H1 (cell line): Measurements from ENCODE around the gene ZNF382. TPM values are rescaled to one million over a fixed set of nuclear protein-coding genes. Genes with fewer than 3 reads are reported as not detected.

Experiments used
- CTCF ChIA-PET: fragments of 300-600 bp; sonication (Branson Sonifier 250); formaldehyde crosslinking; loops from one replicate; lab custom pipeline; 2021; ENCODE audit not compliant: partially characterized antibody; lab: Charles Lee
- POLR2A ChIA-PET: fragments of 300-600 bp; sonication (Branson Sonifier 250); formaldehyde crosslinking; loops from one replicate; lab custom pipeline; 2021; ENCODE audit warnings: inconsistent platforms; ENCODE audit not compliant: partially characterized antibody; lab: Charles Lee
- DNase-seq, 2 experiments: peaks; one replicate each; pipeline versions ENCODE4 v3.0.0 to v3.0.0-alpha.2; 2010 to 2022; ENCODE audit warnings: low spot score in 2 of 2, low read depth in 1 of 2, mixed read lengths in 1 of 2
- FAIRE-seq: peaks from 2 replicates; lab custom pipeline; 2011; peaks lifted over from hg19 to GRCh38; lab: Jason Lieb, UNC
- H2AFZ ChIP-seq: 2 replicates; pipeline ENCODE4 v1.8.1; 2012; ENCODE audit warnings: low read length, inconsistent platforms
- H2AK5ac ChIP-seq: 2 replicates; pipeline ENCODE4 v1.6.1; 2013; ENCODE audit warnings: low read depth, low read length
- H2BK120ac ChIP-seq: replicated peaks from 2 replicates; pipeline ENCODE3; 2013; ENCODE audit warnings: low read depth, low read length, inconsistent platforms
- H2BK12ac ChIP-seq: 2 replicates; pipeline ENCODE4 v1.6.1; 2013; ENCODE audit warnings: low read depth, low read length
- H2BK15ac ChIP-seq: 2 replicates; pipeline ENCODE4 v1.6.1; 2013; ENCODE audit warnings: low read length
- H2BK20ac ChIP-seq: 2 replicates; pipeline ENCODE4 v1.6.1; 2013; ENCODE audit warnings: low read length
- H2BK5ac ChIP-seq: 2 replicates; pipeline ENCODE4 v1.6.1; 2013; ENCODE audit warnings: low read depth, low read length
- H3K14ac ChIP-seq: 2 replicates; pipeline ENCODE4 v1.6.1; 2013; ENCODE audit warnings: inconsistent platforms; ENCODE audit not compliant: insufficient read length
- H3K18ac ChIP-seq: 2 replicates; pipeline ENCODE4 v1.6.1; 2013; ENCODE audit warnings: low read length; ENCODE audit errors: extremely low read depth
- H3K23ac ChIP-seq: 2 replicates; pipeline ENCODE4 v1.6.1; 2013; ENCODE audit warnings: inconsistent platforms; ENCODE audit not compliant: insufficient read length
- H3K23me2 ChIP-seq: 2 replicates; pipeline ENCODE4 v1.6.1; 2013; ENCODE audit warnings: low read depth, low read length
- H3K27ac ChIP-seq: 2 replicates; pipeline ENCODE4 v1.6.1; 2011; ENCODE audit warnings: low read depth, low read length, inconsistent platforms
- H3K27me3 ChIP-seq, 4 experiments: replicated peaks in 1 of 4; 1 replicate in 1 of 4; 2 replicates in 3 of 4; pipeline versions ENCODE4 v1.6.1 to v1.8.1; 2011 to 2013; ENCODE audit warnings: low read length in 3 of 4, mild to moderate bottlenecking in 3 of 4, inconsistent platforms in 2 of 4, mixed read lengths in 2 of 4, moderate library complexity in 1 of 4; ENCODE audit not compliant: control insufficient read depth in 3 of 4, insufficient read depth in 3 of 4; ENCODE audit errors: extremely low read depth in 1 of 4
- H3K36me3 ChIP-seq, 4 experiments: 2 replicates each; pipeline versions ENCODE4 v1.6.1 to v1.8.1; 2011 to 2013; ENCODE audit warnings: mild to moderate bottlenecking in 4 of 4, low read length in 3 of 4, moderate library complexity in 2 of 4, control low read depth in 1 of 4, inconsistent platforms in 1 of 4; ENCODE audit not compliant: insufficient read depth in 4 of 4, control insufficient read depth in 2 of 4
- H3K4ac ChIP-seq: replicated peaks from 2 replicates; pipeline ENCODE3; 2013; ENCODE audit warnings: low read length, low read depth, mixed read lengths, inconsistent platforms; ENCODE audit not compliant: insufficient read length
- H3K4me1 ChIP-seq, 4 experiments: replicated peaks in 1 of 4; 1 replicate in 1 of 4; 2 replicates in 3 of 4; pipeline versions ENCODE4 v1.6.1 to v1.8.1; 2011 to 2013; ENCODE audit warnings: low read length in 3 of 4, inconsistent platforms in 2 of 4, mixed read lengths in 1 of 4; ENCODE audit not compliant: insufficient read depth in 4 of 4, control insufficient read depth in 3 of 4
- H3K4me2 ChIP-seq, 2 experiments: 2 replicates each; pipeline versions ENCODE4 v1.6.1 to v1.8.1; 2011 to 2013; ENCODE audit warnings: low read depth in 2 of 2, low read length in 2 of 2, control low read depth in 1 of 2, inconsistent platforms in 1 of 2, mild to moderate bottlenecking in 1 of 2; ENCODE audit not compliant: insufficient read depth in 1 of 2
- H3K4me3 ChIP-seq, 4 experiments: fragments of 200-600, 300-600 bp in 1 of 4; sonication (generic), shearing (Covaris generic), sonication (Bioruptor Twin) in 1 of 4; 2 replicates each; pipeline versions ENCODE4 v1.5.1 to v1.8.1; 2011 to 2016; ENCODE audit warnings: low read length in 4 of 4, low read depth in 3 of 4, control low read depth in 2 of 4, inconsistent platforms in 2 of 4, mild to moderate bottlenecking in 2 of 4, mixed read lengths in 1 of 4, moderate library complexity in 1 of 4; ENCODE audit not compliant: insufficient read depth in 2 of 4; ENCODE audit errors: extremely low read depth in 1 of 4
- H3K56ac ChIP-seq: replicated peaks from 2 replicates; pipeline ENCODE3; 2013; ENCODE audit warnings: low read depth, mild to moderate bottlenecking, mixed read lengths, low read length, inconsistent platforms; ENCODE audit not compliant: insufficient read length
- H3K79me1 ChIP-seq: 2 replicates; pipeline ENCODE4 v1.6.1; 2013; ENCODE audit warnings: low read depth, low read length, control low read depth
- H3K79me2 ChIP-seq, 2 experiments: 2 replicates each; pipeline versions ENCODE4 v1.6.1 to v1.8.1; 2012 to 2013; ENCODE audit warnings: low read length in 2 of 2, mild to moderate bottlenecking in 2 of 2, inconsistent platforms in 1 of 2; ENCODE audit not compliant: insufficient read depth in 2 of 2, control insufficient read depth in 1 of 2
- H3K9ac ChIP-seq, 4 experiments: replicated peaks in 1 of 4; 1 replicate in 1 of 4; 2 replicates in 3 of 4; pipeline versions ENCODE4 v1.6.1 to v1.8.1; 2011 to 2013; ENCODE audit warnings: low read depth in 3 of 4, low read length in 3 of 4, control low read depth in 2 of 4, mild to moderate bottlenecking in 2 of 4, moderate library complexity in 2 of 4, inconsistent platforms in 1 of 4; ENCODE audit errors: extremely low read depth in 1 of 4
- H3K9me3 ChIP-seq, 2 experiments: 2 replicates each; pipeline versions ENCODE4 v1.6.1 to v1.8.1; 2012 to 2013; ENCODE audit warnings: mild to moderate bottlenecking in 2 of 2, moderate library complexity in 2 of 2, control low read depth in 1 of 2, inconsistent platforms in 1 of 2, low read depth in 1 of 2, low read length in 1 of 2, mixed read lengths in 1 of 2; ENCODE audit not compliant: insufficient read depth in 2 of 2
- H4K20me1 ChIP-seq, 2 experiments: replicated peaks in 1 of 2; 2 replicates each; pipeline versions ENCODE3 to v1.8.1; 2011 to 2013; ENCODE audit warnings: inconsistent platforms in 2 of 2, low read length in 2 of 2, mild to moderate bottlenecking in 1 of 2; ENCODE audit not compliant: insufficient read depth in 2 of 2, control insufficient read depth in 1 of 2
- H4K5ac ChIP-seq: 2 replicates; pipeline ENCODE4 v1.6.1; 2013; ENCODE audit warnings: low read length, low read depth, mixed read lengths, inconsistent platforms; ENCODE audit not compliant: insufficient read length
- H4K8ac ChIP-seq: 2 replicates; pipeline ENCODE4 v1.8.0; 2013; ENCODE audit warnings: mild to moderate bottlenecking, moderate library complexity, low read length, inconsistent platforms; ENCODE audit not compliant: insufficient read depth; ENCODE audit errors: extremely low read depth
- H4K91ac ChIP-seq: replicated peaks from 2 replicates; pipeline ENCODE3; 2013; ENCODE audit warnings: low read length, mixed read lengths, inconsistent platforms; ENCODE audit not compliant: insufficient read length
- ASH2L ChIP-seq: fragments of 200-600, 300-600 bp; sonication (generic); IDR thresholded peaks from one replicate; pipeline ENCODE4 v1.7.1; 2017; ENCODE audit warnings: low read length
- BACH1 ChIP-seq: IDR thresholded peaks from 2 replicates; pipeline ENCODE4 v1.6.1; 2012; ENCODE audit warnings: low read length, improper control_type of control experiment
- CREB1 ChIP-seq: IDR thresholded peaks from 2 replicates; pipeline ENCODE4 v1.6.1; 2012; ENCODE audit warnings: inconsistent platforms
- EGR1 ChIP-seq: IDR thresholded peaks from 2 replicates; pipeline ENCODE4 v1.6.1; 2011; ENCODE audit warnings: low read depth, low read length, borderline replicate concordance
- GTF2F1 ChIP-seq: IDR thresholded peaks from 2 replicates; pipeline ENCODE4 v1.6.1; 2012; ENCODE audit warnings: low read depth, low read length, improper control_type of control experiment, borderline replicate concordance
- HDAC2 ChIP-seq, 2 experiments: fragments of 300-600 bp in 1 of 2; sonication (generic) in 1 of 2; IDR thresholded peaks; 2 replicates each; pipeline ENCODE4 v1.6.1; 2011 to 2012; ENCODE audit warnings: low read depth in 2 of 2, low read length in 2 of 2, mild to moderate bottlenecking in 2 of 2, moderate library complexity in 2 of 2, borderline replicate concordance in 1 of 2, inconsistent platforms in 1 of 2
- RAD21 ChIP-seq, 2 experiments: IDR thresholded peaks in 1 of 2; conservative IDR thresholded peaks in 1 of 2; 2 replicates each; pipeline ENCODE4 v1.6.1; 2011; ENCODE audit warnings: low read depth in 2 of 2, low read length in 2 of 2, improper control_type of control experiment in 1 of 2, inconsistent platforms in 1 of 2, mild to moderate bottlenecking in 1 of 2, moderate library complexity in 1 of 2
- RBBP5 ChIP-seq: IDR thresholded peaks from 2 replicates; pipeline ENCODE4 v1.7.1; 2012; ENCODE audit warnings: low read depth, mild to moderate bottlenecking, inconsistent platforms, low read length, moderate library complexity, borderline replicate concordance
- RNF2 ChIP-seq: fragments of 200-900, 300-1000 bp; sonication (generic); IDR thresholded peaks from 2 replicates; pipeline ENCODE4 v1.7.1; 2016; ENCODE audit warnings: borderline replicate concordance, low read depth, mild to moderate bottlenecking, antibody characterized with exemption, low read length; ENCODE audit not compliant: poor library complexity, severe bottlenecking; ENCODE audit errors: missing control alignments
- SRF ChIP-seq: IDR thresholded peaks from 2 replicates; pipeline ENCODE4 v1.6.1; 2011; ENCODE audit warnings: mild to moderate bottlenecking, low read depth, low read length, moderate library complexity
- SUZ12 ChIP-seq: fragments of 200-600 bp; sonication (generic); IDR thresholded peaks from 2 replicates; pipeline ENCODE4 v1.6.1; 2012; ENCODE audit warnings: mild to moderate bottlenecking, inconsistent platforms, low read length, moderate library complexity, mixed read lengths
- WGBS, 2 experiments: shearing (Covaris generic) in 1 of 2; methylation state at CpG; one replicate each; pipeline versions ENCODE4 v1.1.6 to v1.1.7; 2013 to 2015; ENCODE audit warnings: low lambda C conversion rate in 2 of 2, mixed read lengths in 2 of 2, inconsistent platforms in 1 of 2, low coverage in 1 of 2, missing lambda C conversion rate in 1 of 2; ENCODE audit not compliant: insufficient replicate concordance in 2 of 2, insufficient coverage in 1 of 2, insufficient read length in 1 of 2; ENCODE audit errors: extremely low coverage in 1 of 2, missing lambda C conversion rate in 1 of 2; 5-methylcytosine and 5-hydroxymethylcytosine counted together
- polyA plus RNA-seq, 7 experiments: library from polyadenylated mRNA; depleted of rRNA in 3 of 7; stranded (reverse) in 5 of 7; unstranded in 2 of 7; fragments of >200 nt in 5 of 7; fragments of 200-250 nt in 2 of 7; gene quantifications; 1 replicate in 5 of 7; 2 replicates in 1 of 7; 4 replicates in 1 of 7; pipeline versions ENCODE4 v1.2.1 to v1.2.3, GENCODE V29; 2011 to 2013; ENCODE audit warnings: missing spikeins in 2 of 7, mixed read lengths in 2 of 7
- total RNA-seq: library from RNA; stranded (reverse); fragmentation: NEBNext Ultra II Directional; extraction: Animal tissue kit (Norgen Biotek cat#: 25700); gene quantifications from 2 replicates; pipeline ENCODE4 v1.2.1, GENCODE V29; 2021
- TF ChIP-seq, protein P1 (sequence below): IDR thresholded peaks from 2 replicates; pipeline ENCODE4 v1.6.1; 2012; ENCODE audit warnings: inconsistent platforms

ZNF382 gene
- total and polyA plus RNA-seq, 2 of the 8 experiments (the other 6 are each of a cell fraction or from before 2014, with no cell fraction given): 1.9 to 6.3 TPM

DNA sequence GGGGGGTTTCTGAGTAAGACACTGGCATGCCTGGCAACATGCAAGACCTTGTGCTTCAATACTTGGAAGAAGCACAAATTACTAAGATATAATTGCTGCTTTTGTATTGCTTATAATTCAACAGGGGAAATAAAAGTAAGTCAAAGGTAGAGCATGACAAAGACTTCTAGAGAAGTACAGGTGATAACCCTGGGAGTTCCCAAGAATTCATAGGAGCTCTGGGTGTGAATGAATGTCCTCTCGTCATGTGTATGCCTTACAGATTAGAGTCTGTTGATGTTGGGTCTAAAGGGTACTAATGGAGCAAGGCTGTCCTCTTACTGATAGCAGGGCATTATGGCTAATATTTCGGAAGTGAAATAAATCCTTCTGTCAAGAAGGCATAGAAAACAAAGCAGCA, 69.1 kb downstream of the ZNF382 start:
- Histone ChIP-seq H3K4ac (no peak overlapping the region), H3K4me3 (no peak overlapping the region), H3K18ac (no peak overlapping the region), H3K4me1 (no peaks in the 10 kb centered on the region), H2BK15ac (no peak overlapping the region), H3K27ac (no peak overlapping the region), H2AK5ac (no peak overlapping the region), H3K14ac (no peak overlapping the region), H2BK12ac (no peak overlapping the region), H2BK5ac (no peak overlapping the region), H4K5ac (no peak overlapping the region), H2BK20ac (no peak overlapping the region), H4K8ac (no peak overlapping the region), H3K79me1 (peaks cover 3% of the 10 kb centered on the region; the same call in 1 of the 2 replicates), H3K23me2 (no peaks in the 10 kb centered on the region), H3K4me2 (no peak overlapping the region), H3K56ac (no peak overlapping the region), H4K91ac (no peak overlapping the region), H3K79me2 (peaks cover 0 to 24% of the 10 kb centered on the region in 2 experiments; a peak in 2 of 4 replicates), H3K36me3 (peaks cover 0 to 6% (median 0%) of the 10 kb centered on the region in 4 experiments; a peak in 2 of 8 replicates), H3K23ac (no peak overlapping the region), H2BK120ac (no peak overlapping the region), H3K9me3 (no peaks in the 10 kb centered on the region), H4K20me1 (peaks cover 0 to 2% of the 10 kb centered on the region in 2 experiments), H3K9ac (no peak overlapping the region), H3K27me3 (no peaks in the 10 kb centered on the region), H2AFZ (no peak overlapping the region)
- DNase-seq (no peak), FAIRE-seq (no peak)
- TF ChIP-seq RAD21 (IDR thresholded peaks at IDR 0.05 in 1 of 2, conservative IDR thresholded peaks at IDR 0.05 in 1 of 2; ENCODE audit: low read depth in 2 of 2, low read length in 2 of 2) (no peak), BACH1 (no peak), GTF2F1 (no peak), EGR1 (no peak), SUZ12 (no peak), SRF (no peak), ASH2L (no peak), CREB1 (no peak), RBBP5 (no peak), RNF2 (no peak), HDAC2 (IDR thresholded peaks at IDR 0.05; ENCODE audit: borderline replicate concordance in 1 of 2, low read depth in 2 of 2, low read length in 2 of 2) (no peak)
- TF ChIP-seq, protein P1, sequence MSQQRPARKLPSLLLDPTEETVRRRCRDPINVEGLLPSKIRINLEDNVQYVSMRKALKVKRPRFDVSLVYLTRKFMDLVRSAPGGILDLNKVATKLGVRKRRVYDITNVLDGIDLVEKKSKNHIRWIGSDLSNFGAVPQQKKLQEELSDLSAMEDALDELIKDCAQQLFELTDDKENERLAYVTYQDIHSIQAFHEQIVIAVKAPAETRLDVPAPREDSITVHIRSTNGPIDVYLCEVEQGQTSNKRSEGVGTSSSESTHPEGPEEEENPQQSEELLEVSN: no peak
- 89% methylated on average over 2 of the region's 2 CpGs; no CpG with 5 or more reads in 1 of the 2 experiments for WGBS, 2 experiments
- CTCF ChIA-PET: interaction anchor here (0.6 kb wide), 1 partner anchor 312 kb away, joined by 3 read pairs; no protein-coding TSS in a partner anchor
- POLR2A ChIA-PET: interaction anchor here (0.5 to 1.2 kb wide), 3 partner anchors 12 to 1658 kb away, joined by 3 to 4 read pairs (median 3); no protein-coding TSS in a partner anchor
